Measurements from ENCODE around the gene COBL.

- no peak for TF ChIP-seq CTCF (IDR thresholded peaks at IDR 0.05; ENCODE audit: low read depth, low read length, poor library complexity, severe bottlenecking)
- no peak for TF ChIP-seq EZH2phosphoT487 (IDR thresholded peaks at IDR 0.05; ENCODE audit: borderline replicate concordance, low read length)
Measured at GRCh38 chr7:51070151-51070550, 246.5 kb downstream of the COBL start.
